Measurements from ENCODE around the gene COL13A1. TPM values are rescaled to one million over a fixed set of nuclear protein-coding genes. Genes with fewer than 3 reads are reported as not detected.

Gene COL13A1
- total RNA-seq, 1 experiment from 2014 or later = 3.6 TPM

GRCh38 chr10:70007116-70007820, 205.6 kb downstream of the COL13A1 start:
- H2AFZ ChIP-seq (ENCODE audit: low read length) = no peak overlapping the region
- no peak overlapping the region for H3K23ac ChIP-seq (ENCODE audit: insufficient read length, low read depth, low read length)
- Mint-ChIP-seq H3K9me3 (no peaks in the 10 kb centered on the region; a peak in 2 of 5 replicates), H3K4me3 (no peak overlapping the region), H3K4me1 (0 out of 4 replicates have a peak, but pooled peaks cover 0 to 2% of the 10 kb centered on the region in 2 experiments), H3K27me3 (ENCODE audit: low read depth) (peaks cover 57% of the 10 kb centered on the region), H3K27ac (no peak overlapping the region), H3K36me3 (ENCODE audit: insufficient read depth in 1 of 3, low read depth in 3 of 3) (no peaks in the 10 kb centered on the region)
- TF ChIP-seq, protein P1, sequence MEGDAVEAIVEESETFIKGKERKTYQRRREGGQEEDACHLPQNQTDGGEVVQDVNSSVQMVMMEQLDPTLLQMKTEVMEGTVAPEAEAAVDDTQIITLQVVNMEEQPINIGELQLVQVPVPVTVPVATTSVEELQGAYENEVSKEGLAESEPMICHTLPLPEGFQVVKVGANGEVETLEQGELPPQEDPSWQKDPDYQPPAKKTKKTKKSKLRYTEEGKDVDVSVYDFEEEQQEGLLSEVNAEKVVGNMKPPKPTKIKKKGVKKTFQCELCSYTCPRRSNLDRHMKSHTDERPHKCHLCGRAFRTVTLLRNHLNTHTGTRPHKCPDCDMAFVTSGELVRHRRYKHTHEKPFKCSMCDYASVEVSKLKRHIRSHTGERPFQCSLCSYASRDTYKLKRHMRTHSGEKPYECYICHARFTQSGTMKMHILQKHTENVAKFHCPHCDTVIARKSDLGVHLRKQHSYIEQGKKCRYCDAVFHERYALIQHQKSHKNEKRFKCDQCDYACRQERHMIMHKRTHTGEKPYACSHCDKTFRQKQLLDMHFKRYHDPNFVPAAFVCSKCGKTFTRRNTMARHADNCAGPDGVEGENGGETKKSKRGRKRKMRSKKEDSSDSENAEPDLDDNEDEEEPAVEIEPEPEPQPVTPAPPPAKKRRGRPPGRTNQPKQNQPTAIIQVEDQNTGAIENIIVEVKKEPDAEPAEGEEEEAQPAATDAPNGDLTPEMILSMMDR (conservative IDR thresholded peaks at IDR 0.05) = no peak
- H3K4me2 ChIP-seq (ENCODE audit: insufficient read depth, insufficient read length, low read length) = no peak overlapping the region
- H3K23me2 ChIP-seq (ENCODE audit: insufficient read length, low read depth, low read length, poor library complexity, severe bottlenecking) = no peaks in the 10 kb centered on the region
- no peak overlapping the region for H3T11ph ChIP-seq (ENCODE audit: low read length)
- H3K56ac ChIP-seq (ENCODE audit: insufficient read length, low read depth, low read length) = no peak overlapping the region
- no peaks in the 10 kb centered on the region for H3K27me3 ChIP-seq (ENCODE audit: insufficient read depth, low read length)
- no peaks in the 10 kb centered on the region for H3K9me3 ChIP-seq (ENCODE audit: control insufficient read depth, low read depth, low read length)
- no peak overlapping the region for H2BK120ac ChIP-seq (ENCODE audit: low read depth, low read length, poor library complexity, severe bottlenecking)
- no peaks in the 10 kb centered on the region for H3K4me1 ChIP-seq (ENCODE audit: insufficient read depth, low read length)
- no peak for DNase-seq
- H3K79me1 ChIP-seq (ENCODE audit: insufficient read depth, low read depth, low read length, poor library complexity, severe bottlenecking) = no peaks in the 10 kb centered on the region
- no peak overlapping the region for H2BK5ac ChIP-seq (ENCODE audit: insufficient read length, low read length)
- H4K91ac ChIP-seq (ENCODE audit: insufficient read length, low read depth, low read length) = no peak overlapping the region
- no peak overlapping the region for H3K27ac ChIP-seq (ENCODE audit: insufficient read length, low read depth, low read length)
- no peaks in the 10 kb centered on the region for H4K20me1 ChIP-seq (ENCODE audit: control insufficient read depth, insufficient read depth, insufficient read length)
- H2BK15ac ChIP-seq (ENCODE audit: low read depth, low read length) = no peak overlapping the region
- H3K14ac ChIP-seq (ENCODE audit: insufficient read depth, low read length) = no peak overlapping the region
- no peak overlapping the region for H3K9ac ChIP-seq (ENCODE audit: extremely low read depth, insufficient read length, low read length)
- H4K8ac ChIP-seq (replicated peaks; ENCODE audit: insufficient read length, low read depth, low read length) = no peak overlapping the region
- H3K4ac ChIP-seq (ENCODE audit: low read depth, low read length) = no peak overlapping the region
- no peak overlapping the region for H2BK20ac ChIP-seq (ENCODE audit: low read depth, low read length, poor library complexity, severe bottlenecking)
- H3K18ac ChIP-seq (ENCODE audit: insufficient read length, low read depth, low read length) = no peak overlapping the region
- no peak overlapping the region for H4K5ac ChIP-seq (ENCODE audit: insufficient read length, low read depth, low read length)
- H2BK12ac ChIP-seq (ENCODE audit: insufficient read length, low read depth, low read length) = no peak overlapping the region
- no peaks in the 10 kb centered on the region for H3K79me2 ChIP-seq (ENCODE audit: insufficient read depth, low read length)
- H2AK5ac ChIP-seq (ENCODE audit: insufficient read length, low read length) = no peak overlapping the region
- no CpG with 5 or more reads among the region's 9 CpGs for WGBS (ENCODE audit: extremely low coverage, insufficient read length, low lambda C conversion rate)

Other genes with a start within 250 kb of the COL13A1 start
- gene NEUROG3, start 228.5 kb upstream of the COL13A1 start, total RNA-seq (2021) = not detected in 2 replicates
- 13.7 and 14.7 TPM in 2 replicates for gene FAM241B, start 171.7 kb upstream of the COL13A1 start, total RNA-seq (2021)

All from H9 (cell line).